ENCODE measurements around the gene RIOX2.
"Not testable (repeated sequence)": the region's sequence is repeated elsewhere in the genome, so short reads cannot be mapped to it uniquely, and the experiment has no call there.

The RIOX2 gene

DNA sequence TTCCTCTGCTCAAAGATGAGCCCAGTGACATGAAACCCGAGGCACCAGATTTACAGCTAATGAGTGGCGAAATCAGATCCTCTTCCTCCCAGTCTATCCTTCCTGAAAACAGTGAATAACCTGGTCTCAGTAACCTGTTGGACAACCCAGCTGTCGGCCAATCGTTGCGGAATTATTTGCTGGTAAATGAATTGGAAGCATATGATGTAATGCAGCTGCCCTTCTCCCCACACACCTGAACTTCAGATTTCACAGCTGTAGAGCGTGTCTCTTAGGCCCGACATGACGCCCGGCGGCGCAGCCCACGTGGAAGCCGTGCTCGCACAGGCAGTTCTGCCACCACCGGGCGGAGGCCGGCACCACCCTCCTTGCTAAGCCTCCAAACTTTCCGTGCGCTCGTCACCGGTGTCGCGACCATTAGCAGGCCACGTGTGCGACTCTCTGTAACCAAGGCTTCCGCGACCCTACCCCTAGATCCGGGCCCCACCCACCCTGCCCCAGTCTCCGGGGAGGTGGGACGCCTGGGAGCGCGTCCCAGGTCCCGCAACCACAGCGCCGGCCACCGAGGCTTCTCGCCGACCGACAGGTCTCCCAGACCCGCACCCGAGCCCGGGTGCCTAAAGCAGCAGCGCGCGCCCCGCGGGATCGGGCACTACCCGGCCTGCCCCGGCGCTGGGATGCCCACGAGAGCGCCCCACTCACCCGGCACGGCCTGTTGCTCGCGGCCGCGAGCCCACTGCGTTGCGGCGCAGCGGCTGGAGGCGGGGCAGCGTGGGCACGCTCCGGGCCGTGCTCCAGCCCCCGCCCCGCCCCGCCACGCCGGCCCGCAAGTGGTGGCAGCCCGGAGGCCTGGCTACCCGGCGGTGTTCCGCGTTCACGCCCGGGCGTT lies at the start of gene RIOX2:
Gene RIOX2 (minus strand): TSS at position 753 of the 889 bp plus-strand sequence. CDS start 4,838 bp downstream, outside the sequence.
- Histone ChIP-seq H3K36me3 (peaks cover 7% of the 10 kb centered on the region), H3K9me3 (no peaks in the 10 kb centered on the region), H4K20me1 (peaks cover 28% of the 10 kb centered on the region), H3K4me3 (peak within 1 kb of the TSS; percentile 74), H3K27ac (peak within 1 kb of the TSS; percentile 76), H3K9ac (peak within 1 kb of the TSS; percentile 74), H3K4me1 (peaks cover 45% of the 10 kb centered on the region), H3K27me3 (no peaks in the 10 kb centered on the region), H3K4me2 (peak within 1 kb of the TSS; percentile 95)
- TF ChIP-seq Cebpa-rat (IDR thresholded peaks at IDR 0.05), result no peak

DNA sequence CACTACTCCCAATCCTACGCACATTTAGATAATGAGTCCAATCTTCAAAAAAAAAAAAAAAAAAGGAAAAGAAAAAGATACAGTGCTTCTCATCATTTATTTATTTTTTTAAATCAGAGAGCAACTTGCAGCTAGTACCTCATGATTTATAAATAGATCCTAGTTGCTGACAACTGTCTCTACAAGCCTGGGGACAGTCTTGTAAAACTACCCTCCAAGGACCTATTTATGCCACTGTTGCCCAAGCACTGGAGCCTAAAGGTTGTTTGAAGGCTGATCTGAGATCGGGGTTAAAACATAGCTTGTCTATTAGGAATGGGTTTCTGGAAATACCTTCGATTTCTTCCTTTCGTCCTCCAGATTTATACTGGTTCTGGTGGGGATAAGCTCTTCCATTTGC lies 48.2 kb upstream of the RIOX2 start:
- Histone ChIP-seq H3K9ac (no peak overlapping the region), H3K4me1 (no peaks in the 10 kb centered on the region), H3K27me3 (no peaks in the 10 kb centered on the region), H4K20me1 (no peaks in the 10 kb centered on the region), H3K9me3 (no peaks in the 10 kb centered on the region), H3K36me3 (no peaks in the 10 kb centered on the region), H3K4me3 (no peak overlapping the region), H3K27ac (no peak overlapping the region), H3K4me2 (no peak overlapping the region)
- no peak for TF ChIP-seq Cebpa-rat (IDR thresholded peaks at IDR 0.05)

DNA sequence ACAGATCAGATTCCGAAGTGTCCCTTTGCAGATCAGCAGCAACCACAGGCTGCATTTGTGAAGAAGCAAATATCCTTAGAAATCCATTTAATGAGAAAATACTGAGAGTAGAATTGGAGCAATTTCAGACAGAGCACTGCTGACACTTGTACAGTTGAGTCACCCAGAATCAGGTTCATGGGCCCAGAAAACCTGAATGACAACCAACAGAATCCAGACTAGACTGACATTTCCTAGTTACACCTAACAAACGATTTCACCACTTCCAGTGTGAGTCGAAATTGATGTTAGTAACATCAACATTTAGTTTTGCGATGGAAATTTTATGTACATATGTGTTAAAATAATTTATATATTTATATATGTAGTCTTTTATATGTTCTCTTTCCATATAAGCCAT lies 46.1 kb upstream of the RIOX2 start:
- Histone ChIP-seq H3K4me1 (no peaks in the 10 kb centered on the region), H3K9me3 (no peaks in the 10 kb centered on the region)
- no peak for TF ChIP-seq Cebpa-rat (IDR thresholded peaks at IDR 0.05)

DNA sequence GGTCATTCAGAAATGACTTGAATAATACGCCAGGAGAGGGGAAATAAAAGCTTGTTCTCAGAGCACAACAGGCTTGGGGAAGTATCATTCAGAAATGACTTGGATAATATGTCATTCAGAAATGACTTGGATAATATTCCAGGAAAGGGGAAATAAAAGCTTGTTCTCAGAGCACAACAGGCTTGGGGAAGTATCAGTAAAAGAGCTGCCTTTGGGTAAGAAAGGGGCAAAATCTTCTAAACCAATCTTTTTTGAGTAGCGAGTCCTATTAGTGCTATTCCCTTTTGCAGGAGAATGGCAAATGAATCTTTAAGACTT lies 42.0 kb upstream of the RIOX2 start:
- no peak overlapping the region for H3K4me3 ChIP-seq
- no peak for TF ChIP-seq Cebpa-rat (IDR thresholded peaks at IDR 0.05)
- H3K36me3 ChIP-seq, result no peaks in the 10 kb centered on the region
- no peaks in the 10 kb centered on the region for H3K27me3 ChIP-seq
- no peaks in the 10 kb centered on the region for H4K20me1 ChIP-seq
- H3K9me3 ChIP-seq, result no peaks in the 10 kb centered on the region
- H3K4me1 ChIP-seq, result no peaks in the 10 kb centered on the region
- H3K4me2 ChIP-seq, result no peak overlapping the region
- H3K9ac ChIP-seq, result no peak overlapping the region
- no peak overlapping the region for H3K27ac ChIP-seq

More for the DNA sequence above, 46.1 kb upstream of the RIOX2 start:
- Histone ChIP-seq H4K20me1 (no peaks in the 10 kb centered on the region), H3K4me2 (no peak overlapping the region), H3K9ac (no peak overlapping the region), H3K27me3 (no peaks in the 10 kb centered on the region), H3K4me3 (no peak overlapping the region), H3K27ac (no peak overlapping the region), H3K36me3 (no peaks in the 10 kb centered on the region)

DNA sequence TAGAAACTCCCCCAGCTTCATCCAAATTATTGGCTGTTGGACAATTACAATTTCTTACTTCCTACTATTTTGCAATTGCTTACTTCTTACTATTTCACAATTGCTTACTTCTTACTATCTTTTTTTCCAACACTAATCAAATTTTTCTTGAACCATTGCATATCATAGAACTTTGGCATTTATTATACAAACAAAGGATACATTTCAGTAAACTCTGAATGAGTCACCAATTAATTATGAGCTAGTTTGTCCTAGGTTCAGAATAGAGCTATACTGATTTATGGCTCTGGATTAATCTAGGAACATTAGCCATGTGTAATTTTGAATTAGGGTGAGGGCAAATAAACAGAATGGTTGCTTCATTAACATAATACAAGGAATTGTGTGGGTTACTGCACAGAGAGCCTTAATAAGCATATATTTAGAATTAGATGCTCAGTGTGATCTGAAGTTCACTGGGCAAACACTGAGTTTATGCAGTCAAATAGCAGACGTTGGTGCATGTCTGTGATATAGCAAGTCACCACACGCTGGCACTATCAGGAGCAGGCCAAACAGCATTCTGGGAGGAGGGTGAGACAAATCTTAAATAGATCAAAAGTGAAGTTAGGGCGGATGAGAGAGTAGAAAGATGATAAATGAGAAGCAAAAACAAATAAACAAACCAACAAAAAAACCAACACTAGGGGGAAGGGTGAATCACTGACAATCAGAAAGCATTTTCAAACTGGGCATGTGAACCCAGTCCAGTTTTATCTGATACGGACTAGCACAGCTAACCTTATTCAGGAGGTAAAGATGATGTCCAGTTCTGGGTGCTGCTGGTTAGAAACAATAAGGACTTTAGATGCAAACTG lies 41.4 kb upstream of the RIOX2 start:
- no peak for TF ChIP-seq Cebpa-rat (IDR thresholded peaks at IDR 0.05)
- Histone ChIP-seq H3K27ac (no peak overlapping the region), H3K4me3 (no peak overlapping the region)

DNA sequence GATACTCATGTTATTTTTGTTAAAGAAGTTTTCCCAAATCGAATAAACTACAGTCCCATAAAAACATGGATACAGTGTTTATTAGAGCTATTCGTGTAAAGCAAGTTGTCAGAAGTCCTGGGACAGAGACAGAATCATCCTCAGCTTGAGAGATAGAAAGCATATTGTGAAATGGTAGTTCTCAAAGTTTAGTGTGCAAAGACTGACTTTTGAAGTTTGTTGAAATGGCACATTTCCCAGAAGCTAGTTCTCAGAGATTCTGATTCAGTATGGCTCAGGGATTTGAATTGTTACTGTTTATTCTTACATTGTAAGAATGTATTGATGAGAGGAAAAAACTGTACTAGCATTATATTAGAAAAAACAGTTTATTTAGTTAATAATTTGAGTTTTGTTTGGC lies 40.7 kb upstream of the RIOX2 start:
- Histone ChIP-seq H3K4me1 (0 out of 2 replicates have a peak, but pooled peaks cover 7% of the 10 kb centered on the region), H3K4me3 (no peak overlapping the region), H3K4me2 (no peak overlapping the region), H4K20me1 (no peaks in the 10 kb centered on the region), H3K9me3 (no peaks in the 10 kb centered on the region), H3K9ac (no peak overlapping the region), H3K27ac (no peak overlapping the region), H3K27me3 (no peaks in the 10 kb centered on the region), H3K36me3 (no peaks in the 10 kb centered on the region)
- TF ChIP-seq Cebpa-rat (IDR thresholded peaks at IDR 0.05), result no peak

More for the DNA sequence above, 41.4 kb upstream of the RIOX2 start:
- no peaks in the 10 kb centered on the region for H3K9me3 ChIP-seq
- H3K36me3 ChIP-seq, result no peaks in the 10 kb centered on the region
- no peak overlapping the region for H3K9ac ChIP-seq
- no peak overlapping the region for H3K4me2 ChIP-seq
- 0 out of 2 replicates have a peak, but pooled peaks cover 4% of the 10 kb centered on the region for H3K4me1 ChIP-seq
- no peaks in the 10 kb centered on the region for H3K27me3 ChIP-seq
- no peaks in the 10 kb centered on the region for H4K20me1 ChIP-seq

DNA sequence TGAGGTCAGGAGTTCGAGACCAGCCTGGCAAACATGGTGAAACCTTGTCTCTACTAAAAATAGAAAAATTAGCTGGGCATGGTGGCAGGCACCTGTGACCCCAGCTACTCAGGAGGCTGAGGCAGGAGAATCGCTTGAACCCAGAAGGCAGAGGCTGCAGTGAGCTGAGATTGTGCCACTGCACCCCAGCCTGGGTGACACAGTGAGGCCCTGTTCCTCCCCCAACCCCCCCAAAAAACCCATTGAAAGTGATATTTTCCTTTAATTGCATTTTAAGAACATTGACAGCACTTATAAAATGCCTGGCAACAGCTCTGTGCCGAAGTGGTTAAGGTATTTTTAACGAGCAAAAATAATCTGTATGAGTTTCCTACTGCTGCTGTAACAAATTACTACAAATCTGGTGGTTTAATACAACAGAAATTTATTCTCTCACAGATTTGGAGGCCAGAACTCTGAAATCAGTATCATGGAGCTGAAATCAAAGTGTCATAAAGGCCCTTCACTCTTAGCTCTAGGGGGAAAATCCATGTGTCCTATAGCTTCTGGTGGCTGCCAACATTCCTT lies 38.7 kb upstream of the RIOX2 start:
- not testable (repeated sequence) for H3K4me1 ChIP-seq, H3K27me3 ChIP-seq, H3K4me3 ChIP-seq, H3K4me2 ChIP-seq, H4K20me1 ChIP-seq, H3K9me3 ChIP-seq, H3K9ac ChIP-seq, H3K27ac ChIP-seq, H3K36me3 ChIP-seq

DNA sequence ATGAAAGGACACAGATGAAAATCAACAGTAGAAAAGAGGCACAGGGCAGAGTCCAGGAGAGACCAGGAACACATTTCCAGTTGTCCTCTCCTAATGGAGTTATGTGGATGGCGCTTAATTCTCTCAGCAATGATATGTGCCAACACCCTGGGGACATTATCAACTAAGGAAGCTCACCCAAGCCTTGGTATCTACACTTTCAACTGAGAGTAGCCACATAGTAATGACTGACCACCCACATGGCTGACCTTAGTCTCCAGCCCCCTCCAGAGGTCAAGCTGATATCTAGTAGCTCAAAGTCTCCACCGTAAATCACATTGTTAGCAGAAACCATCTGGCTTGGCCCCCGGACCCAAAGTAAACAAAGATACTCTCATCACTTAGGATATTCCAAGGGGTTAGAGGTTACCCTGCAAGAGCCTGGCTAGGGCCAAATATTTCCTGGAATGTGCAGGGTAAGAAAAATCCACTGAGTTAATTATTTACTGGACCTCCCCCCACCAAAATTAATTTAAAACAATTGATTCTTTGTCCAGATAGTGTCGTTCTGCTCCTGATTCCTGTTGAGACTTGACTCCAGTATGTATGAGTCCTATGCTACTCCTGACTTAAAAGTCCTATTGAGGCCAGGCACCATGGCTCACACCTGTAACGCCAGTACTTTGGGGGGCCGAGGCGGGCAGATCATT lies 38.1 kb upstream of the RIOX2 start:
- no peak for TF ChIP-seq Cebpa-rat (IDR thresholded peaks at IDR 0.05)
- Histone ChIP-seq H3K4me3 (no peak overlapping the region), H4K20me1 (no peaks in the 10 kb centered on the region), H3K27me3 (no peaks in the 10 kb centered on the region), H3K9me3 (no peaks in the 10 kb centered on the region), H3K36me3 (no peaks in the 10 kb centered on the region), H3K4me2 (no peak overlapping the region), H3K4me1 (0 out of 2 replicates have a peak, but pooled peaks cover 7% of the 10 kb centered on the region), H3K9ac (no peak overlapping the region), H3K27ac (no peak overlapping the region)

DNA sequence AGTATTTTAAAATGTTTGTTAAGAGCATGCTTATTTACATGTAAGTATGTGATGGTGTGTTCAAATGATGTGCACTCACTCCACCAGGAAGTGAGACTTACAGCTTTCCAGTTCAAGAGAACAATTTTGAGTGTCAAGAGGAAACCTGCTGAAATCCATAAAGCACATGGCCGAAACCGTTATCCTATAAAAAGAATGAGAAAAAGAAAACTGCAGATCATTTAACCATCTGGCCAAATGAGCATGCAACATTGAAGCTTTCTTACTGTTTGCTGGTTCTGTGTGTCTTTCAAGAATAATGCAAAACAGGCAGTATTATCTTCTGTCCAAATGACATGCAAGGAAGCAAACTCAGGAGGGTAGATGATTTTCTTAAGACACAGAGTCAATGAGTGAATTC lies 36.6 kb upstream of the RIOX2 start:
- H3K36me3 ChIP-seq, result no peaks in the 10 kb centered on the region
- H3K4me3 ChIP-seq, result no peak overlapping the region
- no peak for TF ChIP-seq Cebpa-rat (IDR thresholded peaks at IDR 0.05)
- no peak overlapping the region for H3K4me2 ChIP-seq
- no peaks in the 10 kb centered on the region for H3K27me3 ChIP-seq
- H3K27ac ChIP-seq, result no peak overlapping the region
- peaks cover 19% of the 10 kb centered on the region; the same call in 1 of the 2 replicates for H3K4me1 ChIP-seq
- H3K9me3 ChIP-seq, result no peaks in the 10 kb centered on the region
- H4K20me1 ChIP-seq, result no peaks in the 10 kb centered on the region
- no peak overlapping the region for H3K9ac ChIP-seq
